Activated CD8-positive, alpha-beta T cell treated with anti-CD3 and anti-CD28 coated beads for 36 hours (primary cell): ENCODE measurements around the gene RTL10. TPM values are rescaled to one million over a fixed set of nuclear protein-coding genes. Genes with fewer than 3 reads are reported as not detected.

Experiments
- ATAC-seq: fragments of 200-7000 bp; cut with Tn5 transposase; one replicate; pipeline ENCODE4 v1.10.0; 2021; ENCODE audit warnings: mild to moderate bottlenecking, moderate library complexity
- CTCF ChIA-PET: fragments of 350-600 bp; sonication (Branson Sonifier 250); formaldehyde crosslinking; loops from one replicate; lab custom pipeline; 2021; ENCODE audit warnings: antibody characterized with exemption; lab: Charles Lee
- POLR2A ChIA-PET: fragments of 350-600 bp; sonication (Branson Sonifier 250); formaldehyde crosslinking; loops from one replicate; lab custom pipeline; 2021; ENCODE audit warnings: antibody characterized with exemption; lab: Charles Lee
- DNase-seq: peaks from one replicate; pipeline ENCODE4 v3.0.0-alpha.2; 2020
- H3K27ac Mint-ChIP-seq: one replicate; pipeline ENCODE4 v1.8.0; 2021; ENCODE audit warnings: mild to moderate bottlenecking, mixed read lengths
- H3K27me3 Mint-ChIP-seq: one replicate; pipeline ENCODE4 v1.8.0; 2021; ENCODE audit warnings: mixed read lengths
- H3K36me3 Mint-ChIP-seq: one replicate; pipeline ENCODE4 v1.8.0; 2021; ENCODE audit warnings: low read depth, mixed read lengths
- H3K4me1 Mint-ChIP-seq: one replicate; pipeline ENCODE4 v1.8.0; 2021; ENCODE audit warnings: low read depth, mixed read lengths
- H3K4me3 Mint-ChIP-seq: one replicate; pipeline ENCODE4 v1.8.0; 2021; ENCODE audit warnings: mild to moderate bottlenecking, moderate library complexity, mixed read lengths
- H3K9me3 Mint-ChIP-seq: one replicate; pipeline ENCODE4 v1.8.0; 2021; ENCODE audit warnings: mixed read lengths
- CTCF ChIP-seq: fragments of 200-600 bp; IDR thresholded peaks from one replicate; pipeline ENCODE4 v1.8.0; 2022; ENCODE audit warnings: antibody characterized with exemption, mild to moderate bottlenecking
- intact Hi-C: fragments of 100-400 bp; cut with micrococcal nuclease; formaldehyde crosslinking; loops from one replicate; pipeline ENCODE4 v1.10.0; 2022
- total RNA-seq, 2 experiments: library from RNA; stranded (reverse); gene quantifications; one replicate each; pipeline ENCODE4 v1.2.3, GENCODE V29; 2021

Gene RTL10
- total RNA-seq, 2 experiments from 2014 or later = 14.7 to 17.4 TPM

GRCh38 chr22:19857382-19857781 is 2.7 kb upstream of the RTL10 start:
- H3K36me3 Mint-ChIP-seq = peaks cover 38% of the 10 kb centered on the region
- ChIA-PET CTCF (no interaction called here), POLR2A (no interaction called here)
- ATAC-seq (no peak), DNase-seq (no peak)
- H3K27me3 Mint-ChIP-seq = no peaks in the 10 kb centered on the region
- H3K4me3 Mint-ChIP-seq = peak overlapping the region; percentile 96
- H3K9me3 Mint-ChIP-seq = no peaks in the 10 kb centered on the region
- peaks cover 40% of the 10 kb centered on the region for H3K4me1 Mint-ChIP-seq
- H3K27ac Mint-ChIP-seq = peak overlapping the region; percentile 98
- intact Hi-C loops = loop anchor here (5.0 kb wide), 1 partner anchor 35 kb away; no protein-coding TSS in a partner anchor
- TF ChIP-seq CTCF = no peak

DNA sequence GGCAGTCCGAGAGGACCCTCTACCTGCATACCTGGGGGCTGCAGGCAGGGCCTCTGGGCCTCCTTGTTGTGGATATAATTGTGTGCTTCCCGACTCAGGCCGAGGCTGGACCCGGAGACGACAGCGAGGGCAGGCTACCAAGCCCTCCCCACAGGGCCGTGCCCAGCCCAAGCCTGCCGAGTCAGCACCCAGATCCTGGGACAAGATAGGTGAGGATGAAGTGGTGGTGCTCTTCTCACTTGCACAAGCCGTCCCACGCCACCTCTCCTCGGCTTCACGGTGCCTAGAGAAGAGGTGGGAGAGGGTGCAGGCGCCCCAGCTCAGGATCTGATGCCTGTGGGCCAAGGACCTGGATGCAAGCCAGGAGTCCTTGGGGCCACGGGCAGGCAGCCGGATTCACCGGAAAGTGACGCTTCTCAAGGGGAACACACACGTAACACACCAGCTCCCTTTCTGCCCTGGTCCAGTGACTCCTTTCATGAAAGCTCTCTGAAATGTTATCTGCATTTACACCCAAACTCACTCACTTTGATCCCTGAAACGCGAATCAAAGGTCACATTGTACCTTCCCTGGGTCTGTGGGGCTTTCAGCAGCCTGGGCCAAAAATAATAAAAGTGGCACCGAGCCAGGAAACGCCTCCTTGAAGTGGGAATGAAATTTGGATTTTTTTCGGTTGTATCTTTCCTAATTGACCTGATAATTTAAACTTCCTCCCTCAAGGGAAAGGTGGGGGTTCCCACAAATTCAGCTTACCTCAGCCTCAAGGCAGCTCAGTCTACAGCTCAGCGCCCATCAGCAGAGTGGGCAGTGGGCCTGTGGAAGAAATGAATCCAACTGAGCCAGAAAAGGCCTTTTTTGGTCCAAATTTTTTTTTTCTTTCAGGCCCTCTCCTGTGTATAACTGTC is 1.1 kb upstream of the RTL10 start:
- POLR2A ChIA-PET = interaction anchor here (0.8 to 3.7 kb wide), 14 partner anchors 9 to 653 kb away, joined by 3 to 96 read pairs (median 5); partner anchors contain the start of genes COMT and TXNRD2
- Mint-ChIP-seq H3K36me3 (peaks cover 46% of the 10 kb centered on the region), H3K4me3 (peak overlapping the region; percentile 96), H3K4me1 (peaks cover 51% of the 10 kb centered on the region), H3K9me3 (no peaks in the 10 kb centered on the region), H3K27ac (peak overlapping the region; percentile 98), H3K27me3 (no peaks in the 10 kb centered on the region)
- CTCF ChIA-PET = interaction anchor here (0.6 to 2.1 kb wide), 9 partner anchors 9 to 125 kb away, joined by 3 to 8 read pairs (median 4); no protein-coding TSS in a partner anchor
- ATAC-seq (peak; percentile 52), DNase-seq (peak; percentile 80)
- intact Hi-C loops = loop anchor here (5.0 kb wide), 1 partner anchor 37 kb away; no protein-coding TSS in a partner anchor
- no peak for TF ChIP-seq CTCF

DNA sequence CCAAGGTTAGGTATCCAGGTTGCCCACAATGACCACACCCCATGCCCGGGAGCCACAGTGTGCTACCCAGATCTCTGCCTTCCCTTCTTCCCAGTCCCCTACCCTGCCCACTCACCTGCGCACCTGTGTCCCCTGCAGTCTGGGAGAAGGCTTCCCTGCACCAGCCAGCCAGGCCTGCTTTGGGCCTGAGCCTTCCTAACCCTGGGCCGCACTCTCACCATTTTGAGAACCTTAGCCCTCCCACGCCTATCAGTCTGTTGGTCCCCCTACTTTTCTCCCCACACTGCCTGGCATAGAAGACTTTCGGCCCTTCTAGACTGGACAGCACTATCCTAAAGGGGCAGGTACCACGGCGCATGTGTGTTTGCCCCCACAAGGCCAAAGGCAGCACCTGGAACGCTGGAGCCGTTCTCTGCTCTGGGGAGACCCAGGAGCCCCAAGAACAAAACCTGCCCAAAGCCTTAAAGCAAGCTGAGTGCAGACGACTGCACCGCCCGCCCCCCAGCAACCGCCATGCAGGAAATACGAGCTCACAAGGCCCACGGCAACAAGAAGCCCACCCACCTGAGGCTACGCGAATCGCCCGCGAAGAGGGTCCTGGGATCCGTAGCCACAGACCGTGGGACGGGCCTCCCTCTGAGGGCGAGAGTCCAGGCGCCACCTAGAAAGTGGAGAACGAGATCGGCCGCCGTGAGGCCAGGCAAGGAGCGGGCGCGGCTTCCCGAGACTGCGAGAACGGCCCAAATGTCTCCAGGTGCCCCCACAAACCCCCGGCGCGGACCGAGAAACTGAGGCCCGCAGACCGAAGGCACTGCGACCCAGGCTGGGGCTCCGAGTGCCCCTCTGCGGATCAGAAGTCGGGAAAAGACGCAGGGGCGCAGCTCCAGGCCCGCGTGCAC is 546 bp downstream of the RTL10 start:
- Mint-ChIP-seq H3K4me1 (peaks cover 60% of the 10 kb centered on the region), H3K27me3 (no peaks in the 10 kb centered on the region), H3K4me3 (peak overlapping the region; percentile 96), H3K9me3 (no peaks in the 10 kb centered on the region), H3K27ac (peak overlapping the region; percentile 98), H3K36me3 (peaks cover 55% of the 10 kb centered on the region)
- ChIA-PET POLR2A (interaction anchor here (0.6 to 3.7 kb wide), 10 partner anchors 9 to 655 kb away, joined by 3 to 96 read pairs (median 6); partner anchors contain the start of genes COMT and TXNRD2), CTCF (interaction anchor here (1.0 to 1.5 kb wide), 2 partner anchors 38 to 56 kb away, joined by 3 to 7 read pairs; no protein-coding TSS in a partner anchor)
- no peak for ATAC-seq
- DNase-seq = peak; percentile 51
- TF ChIP-seq CTCF = no peak
- intact Hi-C loops = no loop called here

DNA sequence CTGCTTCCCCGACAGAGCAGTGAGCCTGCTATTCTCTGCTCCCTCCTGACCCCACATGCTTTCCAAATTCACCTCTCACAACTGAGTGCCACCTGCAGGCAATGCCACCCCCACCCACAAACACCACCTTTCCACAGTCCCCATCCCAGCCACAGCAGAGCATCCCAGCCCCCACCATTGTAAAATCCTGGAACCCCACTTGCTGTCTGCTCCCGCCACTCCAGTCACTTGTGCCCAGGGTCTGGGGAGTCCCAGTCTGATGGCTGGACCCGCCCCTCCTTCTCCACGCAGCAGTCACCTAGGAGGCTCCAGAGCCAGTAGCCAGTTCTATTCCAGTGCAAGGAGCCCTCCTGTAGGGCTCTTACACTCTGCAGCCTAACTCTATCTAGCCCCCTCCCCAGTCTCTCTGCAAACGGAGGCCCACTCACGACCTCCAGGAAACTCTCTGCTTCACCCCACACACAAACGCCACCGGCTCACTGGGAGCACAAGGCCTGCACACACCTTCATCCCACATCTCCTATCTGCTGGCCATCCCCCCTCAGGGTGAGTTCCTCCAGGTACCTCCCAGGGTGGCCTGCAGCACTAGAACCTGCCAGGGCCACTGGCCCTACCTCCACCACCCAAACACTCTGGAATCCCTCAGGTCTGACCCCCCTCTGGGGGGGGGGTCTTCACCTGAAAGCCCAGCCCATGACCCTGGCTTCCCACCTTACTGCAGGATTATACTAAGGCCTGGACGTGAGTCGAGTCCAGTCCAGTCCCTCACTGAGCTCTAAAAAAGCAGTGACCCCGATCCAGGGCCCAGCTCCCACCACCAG is 1.4 kb downstream of the RTL10 start:
- intact Hi-C loops = no loop called here
- Mint-ChIP-seq H3K27me3 (no peaks in the 10 kb centered on the region), H3K4me1 (peaks cover 65% of the 10 kb centered on the region), H3K36me3 (peaks cover 55% of the 10 kb centered on the region), H3K27ac (peak overlapping the region; percentile 98), H3K4me3 (peak overlapping the region; percentile 96), H3K9me3 (no peaks in the 10 kb centered on the region)
- CTCF ChIA-PET = interaction anchor here (1.5 kb wide), 1 partner anchor 38 kb away, joined by 7 read pairs; no protein-coding TSS in a partner anchor
- DNase-seq (no peak), ATAC-seq (no peak)
- TF ChIP-seq CTCF = no peak
- POLR2A ChIA-PET = interaction anchor here (2.9 to 3.7 kb wide), 2 partner anchors 8 to 37 kb away, joined by 26 to 96 read pairs; no protein-coding TSS in a partner anchor
